22Rv1 (cell line): ENCODE measurements around the gene PDCD10.

Experiments used
- CTCF ChIP-seq: fragments of 450-650 bp; IDR thresholded peaks from 2 replicates; pipeline ENCODE4 v1.5.1; 2017; ENCODE audit warnings: mild to moderate bottlenecking
- ZFX ChIP-seq: fragments of 450-650 bp; IDR thresholded peaks from 2 replicates; pipeline ENCODE4 v1.6.1; 2017; ENCODE audit warnings: antibody characterized with exemption, borderline replicate concordance

- TF ChIP-seq ZFX (no peak), CTCF (no peak)
Observed at GRCh38 chr3:167700926-167701325, 33.8 kb downstream of the PDCD10 start.
